Spleen (tissue), 11 donors: ENCODE results near the gene MALAT1. TPM values are rescaled to one million over a fixed set of nuclear protein-coding genes. Genes with fewer than 3 reads are reported as not detected.
A peak's percentile ranks its signal among the peaks of the same experiment; 100 is the strongest.

Source experiments
- DNase-seq: peaks from one replicate; pipeline ENCODE4 v3.0.0-alpha.2; 2020
- H3K27ac ChIP-seq, 8 donors: fragments of 200-600 bp; sonication (generic) in 7 of 8; 1 replicate in 4 of 8; 2 replicates in 4 of 8; pipeline versions ENCODE4 v1.5.0 to v1.8.0; 2016 to 2021; ENCODE audit warnings: inconsistent platforms in 4 of 8, mild to moderate bottlenecking in 4 of 8, moderate library complexity in 1 of 8
- H3K27me3 ChIP-seq, 7 donors: fragments of 200-600 bp; sonication (generic) in 6 of 7; replicated peaks in 1 of 7; 1 replicate in 4 of 7; 2 replicates in 3 of 7; pipeline versions ENCODE4 v1.5.0 to v1.8.0; 2016 to 2021; ENCODE audit warnings: inconsistent platforms in 3 of 7, mild to moderate bottlenecking in 1 of 7
- H3K36me3 ChIP-seq, 6 donors: fragments of 200-600 bp; sonication (generic) in 5 of 6; 1 replicate in 4 of 6; 2 replicates in 2 of 6; pipeline versions ENCODE4 v1.5.0 to v1.8.0; 2016 to 2021; ENCODE audit warnings: inconsistent platforms in 2 of 6
- H3K4me1 ChIP-seq, 6 donors: fragments of 200-600 bp; sonication (generic) in 5 of 6; 1 replicate in 3 of 6; 2 replicates in 3 of 6; pipeline versions ENCODE4 v1.5.0 to v1.8.0; 2016 to 2021; ENCODE audit warnings: inconsistent platforms in 3 of 6
- H3K4me3 ChIP-seq, 8 donors: fragments of 200-600 bp; sonication (generic) in 7 of 8; 1 replicate in 4 of 8; 2 replicates in 4 of 8; pipeline versions ENCODE4 v1.5.0 to v1.8.0; 2016 to 2021; ENCODE audit warnings: inconsistent platforms in 4 of 8, mild to moderate bottlenecking in 4 of 8, moderate library complexity in 2 of 8
- H3K9me3 ChIP-seq, 8 donors: fragments of 200-600 bp; sonication (generic) in 7 of 8; 1 replicate in 4 of 8; 2 replicates in 4 of 8; pipeline versions ENCODE4 v1.5.0 to v1.8.0; 2016 to 2021; ENCODE audit warnings: inconsistent platforms in 4 of 8
- CTCF ChIP-seq, 11 experiments: fragments of 200-600 bp in 7 of 11; fragments of 450-650 bp in 4 of 11; sonication (generic) in 4 of 11; IDR thresholded peaks in 8 of 11; conservative IDR thresholded peaks in 3 of 11; 1 replicate in 7 of 11; 2 replicates in 4 of 11; pipeline versions ENCODE4 v1.4.0 to v1.8.0; 2016 to 2021; ENCODE audit warnings: antibody characterized with exemption in 11 of 11, inconsistent platforms in 4 of 11, mild to moderate bottlenecking in 1 of 11
- POLR2A ChIP-seq, 3 donors: fragments of 450-650 bp; IDR thresholded peaks; one replicate each; pipeline ENCODE4 v1.5.1; 2017; ENCODE audit warnings: antibody characterized with exemption in 3 of 3, mild to moderate bottlenecking in 1 of 3
- POLR2AphosphoS5 ChIP-seq, 3 donors: sonication (generic); formaldehyde crosslinking; IDR thresholded peaks; one replicate each; pipeline ENCODE4 v1.5.1; 2017; ENCODE audit warnings: antibody characterized with exemption in 3 of 3
- WGBS, 5 donors: extraction: QIAGEN DNeasy Blood & Tissue Kit in 3 of 5; methylation state at CpG; one replicate each; pipeline versions ENCODE4 v1.1.5 to v1.1.7; 2013 to 2018; 5-methylcytosine and 5-hydroxymethylcytosine counted together
- intact Hi-C: fragments of 100-400 bp; cut with DNase I; formaldehyde crosslinking; loops from one replicate; pipeline ENCODE4 v1.15.0; 2023; ENCODE audit warnings: low total_unique reads
- polyA plus RNA-seq, 3 donors: library from polyadenylated mRNA; stranded (reverse); fragments of 200-250 nt; gene quantifications; one replicate each; pipeline ENCODE4 v1.2.1, GENCODE V29; 2013
- total RNA-seq, 7 donors: library from RNA; depleted of rRNA in 3 of 7; stranded (reverse); fragments of >200 nt in 3 of 7; fragmentation: NEBNext Ultra II Directional in 4 of 7; extraction: Animal tissue kit (Norgen Biotek cat#: 25700) in 4 of 7; gene quantifications; one replicate each; pipeline versions ENCODE4 v1.1.0 to v1.2.1, GENCODE V29; 2016 to 2021
- donor health status: healthy with polysubstance abuse.
- donor health status: DM: no; HTN: no; CAD: no; lungs with moderate emphysema.
- donor health status: DM: no; HTN: no; CAD: no.
- donor health status: Bipolar disorder and iron deficiency.
- donor health status: healthy.
- donor health status: DM: no; HTN: no; CAD: no.
- donor health status: DM: yes; HTN: yes; CAD: no.

Gene MALAT1
- total and polyA plus RNA-seq, 10 donors, result 111 to 24,490 (median 13,111) TPM

- peaks cover 7 to 59% (median 34%) of the 10 kb centered on the region in 6 donors for H3K4me1 ChIP-seq
- peak; percentile 21 to 82 (median 70) for TF ChIP-seq POLR2AphosphoS5 (IDR thresholded peaks at IDR 0.05)
- TF ChIP-seq POLR2A (IDR thresholded peaks at IDR 0.05), result no peak
- TF ChIP-seq CTCF (IDR thresholded peaks at IDR 0.05 in 8 of 11, conservative IDR thresholded peaks at IDR 0.05 in 3 of 11), result no peak
- no peaks in the 10 kb centered on the region for H3K27me3 ChIP-seq
- no peaks in the 10 kb centered on the region for H3K9me3 ChIP-seq
- H3K36me3 ChIP-seq, result no peaks in the 10 kb centered on the region
- DNase-seq, result peak; percentile 82
- peak overlapping the region; percentile 95 to 100 (median 99) for H3K27ac ChIP-seq
- intact Hi-C loops, result no loop called here
- peak overlapping the region in 5 of 8 donors; percentile 51 to 81 (median 64) for H3K4me3 ChIP-seq
- 73 to 94% (median 83%) methylated on average over 25 to 33 of the region's 33 CpGs for WGBS, 5 donors
Observed at GRCh38 chr11:65478388-65479183, 20.3 kb upstream of the MALAT1 start.

GRCh38 chr11:65479184-65480145 is 19.4 kb upstream of the MALAT1 start:
- intact Hi-C loops, result no loop called here
- 75 to 88% (median 83%) methylated on average over 11 of the region's 11 CpGs for WGBS, 5 donors
- DNase-seq, result no peak
- Histone ChIP-seq H3K4me1 (peaks cover 7 to 59% (median 34%) of the 10 kb centered on the region in 6 donors), H3K27ac (peak overlapping the region; percentile 95 to 100 (median 99)), H3K36me3 (no peaks in the 10 kb centered on the region), H3K4me3 (peak overlapping the region in 1 of 8 donors; percentile 81), H3K9me3 (no peaks in the 10 kb centered on the region), H3K27me3 (no peaks in the 10 kb centered on the region)
- TF ChIP-seq CTCF (IDR thresholded peaks at IDR 0.05 in 8 of 11, conservative IDR thresholded peaks at IDR 0.05 in 3 of 11), result peak in 1 of 11 experiments; percentile 13
- TF ChIP-seq POLR2AphosphoS5 (IDR thresholded peaks at IDR 0.05), result no peak

- 95 to 100% (median 98%) methylated on average over 2 of the region's 2 CpGs for WGBS, 5 donors
- Histone ChIP-seq H3K4me1 (peaks cover 3 to 65% (median 31%) of the 10 kb centered on the region in 6 donors), H3K4me3 (no peak overlapping the region), H3K9me3 (no peaks in the 10 kb centered on the region), H3K27ac (peak overlapping the region in 1 of 8 donors; percentile 96), H3K27me3 (no peaks in the 10 kb centered on the region), H3K36me3 (no peaks in the 10 kb centered on the region)
- TF ChIP-seq CTCF (IDR thresholded peaks at IDR 0.05 in 8 of 11, conservative IDR thresholded peaks at IDR 0.05 in 3 of 11) (no peak), POLR2AphosphoS5 (IDR thresholded peaks at IDR 0.05) (no peak), POLR2A (IDR thresholded peaks at IDR 0.05) (no peak)
- no peak for DNase-seq
- intact Hi-C loops, result no loop called here
Observed at GRCh38 chr11:65482306-65482850, 16.5 kb upstream of the MALAT1 start.
